Breast epithelium (tissue), 4 donors: ENCODE data around the gene MATN1. TPM values are rescaled to one million over a fixed set of nuclear protein-coding genes. Genes with fewer than 3 reads are reported as not detected.
A peak's percentile ranks its signal among the peaks of the same experiment; 100 is the strongest.

Experiments used
- DNase-seq, 2 donors: peaks; one replicate each; pipeline ENCODE4 v3.0.0-alpha.2; 2019; ENCODE audit warnings: low spot score in 2 of 2
- H3K27ac ChIP-seq, 2 donors: fragments of 200-600 bp; sonication (generic) in 1 of 2; one replicate each; pipeline ENCODE4 v1.5.1; 2016 to 2019; ENCODE audit warnings: mild to moderate bottlenecking in 1 of 2
- H3K27me3 ChIP-seq, 2 donors: fragments of 200-600 bp; sonication (generic) in 1 of 2; one replicate each; pipeline versions ENCODE4 v1.5.1 to v1.6.0; 2017 to 2019; ENCODE audit warnings: control low read depth in 1 of 2, mild to moderate bottlenecking in 1 of 2
- H3K36me3 ChIP-seq: fragments of 200-600 bp; one replicate; pipeline ENCODE4 v1.5.1; 2019
- H3K4me1 ChIP-seq, 2 donors: fragments of 200-600 bp; sonication (generic); one replicate each; pipeline ENCODE4 v1.5.1; 2016 to 2019; ENCODE audit warnings: control low read depth in 1 of 2
- H3K4me3 ChIP-seq, 3 donors: fragments of 200-600 bp; sonication (generic); 1 replicate in 2 of 3; 2 replicates in 1 of 3; pipeline ENCODE4 v1.5.1; 2016 to 2019; ENCODE audit warnings: mild to moderate bottlenecking in 3 of 3, moderate library complexity in 2 of 3
- H3K9me3 ChIP-seq, 2 donors: fragments of 200-600 bp; sonication (generic) in 1 of 2; one replicate each; pipeline ENCODE4 v1.5.1; 2016 to 2019; ENCODE audit warnings: control low read depth in 1 of 2
- CTCF ChIP-seq, 3 donors: fragments of 450-650 bp; IDR thresholded peaks; one replicate each; pipeline ENCODE4 v1.5.1; 2016 to 2017; ENCODE audit warnings: antibody characterized with exemption in 3 of 3, mild to moderate bottlenecking in 3 of 3, moderate library complexity in 3 of 3
- POLR2A ChIP-seq: fragments of 450-650 bp; IDR thresholded peaks from one replicate; pipeline ENCODE4 v1.6.1; 2016; ENCODE audit warnings: antibody characterized with exemption, mild to moderate bottlenecking, moderate library complexity
- POLR2AphosphoS5 ChIP-seq, 3 donors: sonication (generic); formaldehyde crosslinking; IDR thresholded peaks; one replicate each; pipeline ENCODE4 v1.6.1; 2017; ENCODE audit warnings: antibody characterized with exemption in 3 of 3
- intact Hi-C: fragments of 100-400 bp; cut with DNase I; formaldehyde crosslinking; loops from one replicate; pipeline ENCODE4 v1.15.1; 2023; ENCODE audit warnings: low total_unique reads
- total RNA-seq, 3 donors: library from RNA; depleted of rRNA; stranded (reverse); fragments of >200 nt; gene quantifications; one replicate each; pipeline ENCODE4 v1.1.0, GENCODE V29; 2016

MATN1 gene
- total RNA-seq, 3 donors from 2014 or later: not detected

- intact Hi-C loops: no loop called here
- TF ChIP-seq POLR2A: no peak
- TF ChIP-seq POLR2AphosphoS5 (IDR thresholded peaks at IDR 0.05): no peak
- no peak for TF ChIP-seq CTCF (IDR thresholded peaks at IDR 0.05)
- Histone ChIP-seq H3K36me3 (no peaks in the 10 kb centered on the region), H3K4me1 (no peaks in the 10 kb centered on the region), H3K4me3 (no peak overlapping the region), H3K27me3 (no peaks in the 10 kb centered on the region), H3K9me3 (no peaks in the 10 kb centered on the region), H3K27ac (no peak overlapping the region)
- DNase-seq: no peak
These were observed 10.7 kb upstream of the MATN1 start for GRCh38 chr1:30734106-30734505.

GRCh38 chr1:30733493-30733892 lies 10.1 kb upstream of the MATN1 start:
- H3K27ac ChIP-seq: no peak overlapping the region
- no peaks in the 10 kb centered on the region for H3K27me3 ChIP-seq
- no peaks in the 10 kb centered on the region for H3K9me3 ChIP-seq
- H3K36me3 ChIP-seq: no peaks in the 10 kb centered on the region
- intact Hi-C loops: no loop called here
- H3K4me1 ChIP-seq: no peaks in the 10 kb centered on the region
- no peak overlapping the region for H3K4me3 ChIP-seq
- DNase-seq: no peak
- no peak for TF ChIP-seq CTCF (IDR thresholded peaks at IDR 0.05)
- TF ChIP-seq POLR2A: no peak
- TF ChIP-seq POLR2AphosphoS5 (IDR thresholded peaks at IDR 0.05): no peak

GRCh38 chr1:30732277-30732996 lies 9.1 kb upstream of the MATN1 start:
- peak in 1 of 2 donors; percentile 51 for DNase-seq
- no peaks in the 10 kb centered on the region for H3K36me3 ChIP-seq
- no peaks in the 10 kb centered on the region for H3K9me3 ChIP-seq
- TF ChIP-seq POLR2AphosphoS5 (IDR thresholded peaks at IDR 0.05) (no peak), CTCF (IDR thresholded peaks at IDR 0.05) (no peak), POLR2A (no peak)
- H3K27me3 ChIP-seq: no peaks in the 10 kb centered on the region
- intact Hi-C loops: no loop called here
- H3K4me1 ChIP-seq: no peaks in the 10 kb centered on the region
- no peak overlapping the region for H3K4me3 ChIP-seq
- H3K27ac ChIP-seq: no peak overlapping the region

GRCh38 chr1:30731806-30732276 lies 8.5 kb upstream of the MATN1 start:
- H3K9me3 ChIP-seq: no peaks in the 10 kb centered on the region
- no peaks in the 10 kb centered on the region for H3K4me1 ChIP-seq
- intact Hi-C loops: no loop called here
- H3K4me3 ChIP-seq: no peak overlapping the region
- no peaks in the 10 kb centered on the region for H3K27me3 ChIP-seq
- no peak for TF ChIP-seq POLR2A
- no peak for TF ChIP-seq CTCF (IDR thresholded peaks at IDR 0.05)
- TF ChIP-seq POLR2AphosphoS5 (IDR thresholded peaks at IDR 0.05): no peak
- H3K36me3 ChIP-seq: no peaks in the 10 kb centered on the region
- no peak overlapping the region for H3K27ac ChIP-seq
- DNase-seq: no peak

GRCh38 chr1:30731109-30731805 lies 7.9 kb upstream of the MATN1 start:
- no peak for DNase-seq
- no peak for TF ChIP-seq POLR2A
- TF ChIP-seq CTCF (IDR thresholded peaks at IDR 0.05): no peak
- TF ChIP-seq POLR2AphosphoS5 (IDR thresholded peaks at IDR 0.05): no peak
- no peak overlapping the region for H3K4me3 ChIP-seq
- no peaks in the 10 kb centered on the region for H3K9me3 ChIP-seq
- intact Hi-C loops: no loop called here
- H3K36me3 ChIP-seq: no peaks in the 10 kb centered on the region
- H3K27ac ChIP-seq: no peak overlapping the region
- H3K27me3 ChIP-seq: no peaks in the 10 kb centered on the region
- H3K4me1 ChIP-seq: no peaks in the 10 kb centered on the region
